ENCODE results near the gene CENPP.
"Not testable (repeated sequence)": the region's sequence is repeated elsewhere in the genome, so short reads cannot be mapped to it uniquely, and the experiment has no call there.

DNA sequence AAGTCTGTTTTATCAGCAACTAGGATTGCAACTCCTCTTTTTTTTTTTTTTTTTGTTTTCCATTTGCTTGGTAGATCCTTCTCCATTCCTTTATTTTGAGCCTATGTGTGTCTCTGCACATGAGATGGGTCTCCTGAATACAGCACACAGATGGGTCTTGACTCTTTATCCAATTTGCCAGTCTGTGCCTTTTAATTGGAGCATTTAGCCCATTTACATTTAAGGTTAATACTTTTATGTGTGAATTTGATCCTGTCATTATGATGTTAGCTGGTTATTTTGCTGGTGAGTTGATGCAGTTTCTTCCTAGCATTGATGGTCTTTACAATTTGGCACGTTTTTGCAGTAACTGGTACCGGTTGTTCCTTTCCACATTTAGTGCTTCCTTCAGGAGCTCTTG lies 246.1 kb downstream of the CENPP start:
- TF ChIP-seq, protein P1, sequence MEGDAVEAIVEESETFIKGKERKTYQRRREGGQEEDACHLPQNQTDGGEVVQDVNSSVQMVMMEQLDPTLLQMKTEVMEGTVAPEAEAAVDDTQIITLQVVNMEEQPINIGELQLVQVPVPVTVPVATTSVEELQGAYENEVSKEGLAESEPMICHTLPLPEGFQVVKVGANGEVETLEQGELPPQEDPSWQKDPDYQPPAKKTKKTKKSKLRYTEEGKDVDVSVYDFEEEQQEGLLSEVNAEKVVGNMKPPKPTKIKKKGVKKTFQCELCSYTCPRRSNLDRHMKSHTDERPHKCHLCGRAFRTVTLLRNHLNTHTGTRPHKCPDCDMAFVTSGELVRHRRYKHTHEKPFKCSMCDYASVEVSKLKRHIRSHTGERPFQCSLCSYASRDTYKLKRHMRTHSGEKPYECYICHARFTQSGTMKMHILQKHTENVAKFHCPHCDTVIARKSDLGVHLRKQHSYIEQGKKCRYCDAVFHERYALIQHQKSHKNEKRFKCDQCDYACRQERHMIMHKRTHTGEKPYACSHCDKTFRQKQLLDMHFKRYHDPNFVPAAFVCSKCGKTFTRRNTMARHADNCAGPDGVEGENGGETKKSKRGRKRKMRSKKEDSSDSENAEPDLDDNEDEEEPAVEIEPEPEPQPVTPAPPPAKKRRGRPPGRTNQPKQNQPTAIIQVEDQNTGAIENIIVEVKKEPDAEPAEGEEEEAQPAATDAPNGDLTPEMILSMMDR (IDR thresholded peaks at IDR 0.05): not testable (repeated sequence)
- not testable (repeated sequence) for TF ChIP-seq RAD21 (conservative IDR thresholded peaks at IDR 0.05 in 1 of 2, IDR thresholded peaks at IDR 0.05 in 1 of 2); POLR2A (IDR thresholded peaks at IDR 0.05; ENCODE audit: low read length); EP300 (IDR thresholded peaks at IDR 0.05); RCOR1 (IDR thresholded peaks at IDR 0.05; ENCODE audit: low read depth, low read length); TFCP2L1 (CRISPR knock-in tag; IDR thresholded peaks at IDR 0.05); HMGXB4 (CRISPR knock-in tag; IDR thresholded peaks at IDR 0.05; ENCODE audit: borderline replicate concordance)

Measured in A549 (cell line).